Adrenal gland (tissue), 12 donors: ENCODE data around the gene CCDC187. TPM values are rescaled to one million over a fixed set of nuclear protein-coding genes. Genes with fewer than 3 reads are reported as not detected.

Source experiments
- DNase-seq, 7 donors: peaks; one replicate each; pipeline ENCODE4 v3.0.0-alpha.2; 2019 to 2020
- H3K27ac ChIP-seq, 5 donors: fragments of 200-600 bp; sonication (generic) in 4 of 5; 1 replicate in 3 of 5; 2 replicates in 2 of 5; pipeline versions ENCODE4 v1.5.1 to v1.8.0; 2016 to 2020; ENCODE audit warnings: mild to moderate bottlenecking in 1 of 5
- H3K27me3 ChIP-seq: fragments of 200-600 bp; 2 replicates; pipeline ENCODE4 v1.8.0; 2021
- H3K36me3 ChIP-seq, 2 donors: fragments of 200-600 bp; replicated peaks in 1 of 2; 1 replicate in 1 of 2; 2 replicates in 1 of 2; pipeline versions ENCODE4 v1.5.1 to v1.8.0; 2018 to 2022
- H3K4me1 ChIP-seq, 2 donors: fragments of 200-600 bp; replicated peaks in 1 of 2; 1 replicate in 1 of 2; 2 replicates in 1 of 2; pipeline versions ENCODE4 v1.5.1 to v1.8.0; 2018 to 2021
- H3K4me3 ChIP-seq, 4 donors: fragments of 200-600 bp; sonication (generic) in 3 of 4; one replicate each; pipeline ENCODE4 v1.5.1; 2016 to 2018
- H3K9me3 ChIP-seq, 3 donors: fragments of 200-600 bp; sonication (generic) in 1 of 3; replicated peaks in 1 of 3; 1 replicate in 2 of 3; 2 replicates in 1 of 3; pipeline versions ENCODE4 v1.5.1 to v1.8.0; 2016 to 2021
- CTCF ChIP-seq, 6 experiments: fragments of 450-650 bp in 4 of 6; fragments of 200-600 bp in 2 of 6; sonication (generic) in 1 of 6; IDR thresholded peaks; 1 replicate in 5 of 6; 2 replicates in 1 of 6; pipeline versions ENCODE4 v1.5.1 to v1.8.0; 2016 to 2021; ENCODE audit warnings: antibody characterized with exemption in 6 of 6, mild to moderate bottlenecking in 2 of 6, moderate library complexity in 1 of 6
- POLR2A ChIP-seq, 2 donors: fragments of 450-650 bp; IDR thresholded peaks; one replicate each; pipeline ENCODE4 v1.6.1; 2017; ENCODE audit warnings: antibody characterized with exemption in 2 of 2, mild to moderate bottlenecking in 2 of 2, moderate library complexity in 1 of 2
- WGBS, 4 donors: extraction: QIAGEN DNeasy Blood & Tissue Kit in 2 of 4; methylation state at CpG; one replicate each; pipeline versions ENCODE4 v1.1.5 to v1.1.7; 2013 to 2017; 5-methylcytosine and 5-hydroxymethylcytosine counted together
- intact Hi-C, 2 donors: fragments of 100-400 bp; cut with DNase I; formaldehyde crosslinking; loops; one replicate each; pipeline versions ENCODE4 v1.14.1 to v1.15.0; 2022 to 2023
- polyA plus RNA-seq, 3 donors: library from polyadenylated mRNA; stranded (reverse); fragments of 200-250 nt in 2 of 3; fragments of 350-450 nt in 1 of 3; fragmentation: Illumina TruSeq in 1 of 3; extraction: RNeasy Lipid Tissue Mini Kit (QIAGEN cat#74804) in 1 of 3; gene quantifications; one replicate each; pipeline ENCODE4 v1.2.3, GENCODE V29; 2013 to 2014
- total RNA-seq, 9 donors: library from RNA; depleted of rRNA in 4 of 9; stranded (reverse); fragments of >200 nt in 4 of 9; fragments of 120-200 nt in 1 of 9; fragmentation: NEBNext Ultra II Directional in 1 of 9; extraction: Animal tissue kit (Norgen Biotek cat#: 25700) in 1 of 9; gene quantifications; one replicate each; pipeline versions ENCODE4 v1.1.0 to v1.2.4, GENCODE V29; 2013 to 2023
- donor health status: healthy with polysubstance abuse.
- donor health status: Bipolar disorder and iron deficiency.
- donor health status: DM: yes; HTN: yes; CAD: no.
- donor health status: DM: no; HTN: no; CAD: no.
- donor health status: DM: no; HTN: no; CAD: no.
- donor health status: DM: yes; HTN: yes; CAD: no.

CCDC187 gene
- total and polyA plus RNA-seq, 12 donors: under 0.01 to 0.44 (median 0.08) TPM; not detected in 1

- no peak for TF ChIP-seq CTCF (IDR thresholded peaks at IDR 0.05)
- no peak overlapping the region for H3K4me3 ChIP-seq
- DNase-seq: no peak
These were observed 94.7 kb downstream of the CCDC187 start for GRCh38 chr9:136209232-136209631.

GRCh38 chr9:136208675-136209074 lies 95.2 kb downstream of the CCDC187 start:
- intact Hi-C loops: no loop called here
- Histone ChIP-seq H3K4me3 (no peak overlapping the region), H3K9me3 (peaks cover 0 to 2% (median 0%) of the 10 kb centered on the region in 3 donors), H3K36me3 (no peaks in the 10 kb centered on the region), H3K4me1 (no peaks in the 10 kb centered on the region), H3K27me3 (peaks cover 16% of the 10 kb centered on the region), H3K27ac (no peak overlapping the region)
- WGBS, 4 donors: 88 to 93% (median 93%) methylated on average over 12 to 17 of the region's 17 CpGs
- TF ChIP-seq POLR2A (IDR thresholded peaks at IDR 0.05) (no peak), CTCF (IDR thresholded peaks at IDR 0.05) (no peak)
- DNase-seq: no peak

More at GRCh38 chr9:136209232-136209631, 94.7 kb downstream of the CCDC187 start:
- Histone ChIP-seq H3K9me3 (peaks cover 0 to 6% (median 0%) of the 10 kb centered on the region in 3 donors), H3K4me1 (no peaks in the 10 kb centered on the region), H3K27ac (no peak overlapping the region), H3K36me3 (no peaks in the 10 kb centered on the region), H3K27me3 (peaks cover 10% of the 10 kb centered on the region)
- 93 to 98% (median 95%) methylated on average over 12 to 17 of the region's 17 CpGs for WGBS, 4 donors
- intact Hi-C loops: no loop called here

- intact Hi-C loops: no loop called here
- H3K36me3 ChIP-seq: no peaks in the 10 kb centered on the region
These were observed 96.3 kb downstream of the CCDC187 start for GRCh38 chr9:136207616-136208015.

GRCh38 chr9:136206602-136207275 lies 97.2 kb downstream of the CCDC187 start:
- H3K36me3 ChIP-seq: no peaks in the 10 kb centered on the region
- no peaks in the 10 kb centered on the region for H3K9me3 ChIP-seq
- no peak overlapping the region for H3K4me3 ChIP-seq
- intact Hi-C loops: no loop called here
- H3K27ac ChIP-seq: no peak overlapping the region
- H3K27me3 ChIP-seq: peaks cover 35% of the 10 kb centered on the region
- WGBS, 4 donors: 79 to 83% (median 80%) methylated on average over 16 of the region's 16 CpGs
- TF ChIP-seq POLR2A (IDR thresholded peaks at IDR 0.05): no peak
- no peak for TF ChIP-seq CTCF (IDR thresholded peaks at IDR 0.05)
- no peak for DNase-seq
- H3K4me1 ChIP-seq: no peaks in the 10 kb centered on the region

More at GRCh38 chr9:136207616-136208015, 96.3 kb downstream of the CCDC187 start:
- H3K27ac ChIP-seq: no peak overlapping the region
- H3K4me1 ChIP-seq: no peaks in the 10 kb centered on the region
- peaks cover 27% of the 10 kb centered on the region for H3K27me3 ChIP-seq
- 89 to 94% (median 92%) methylated on average over 7 to 9 of the region's 9 CpGs for WGBS, 4 donors
- no peaks in the 10 kb centered on the region for H3K9me3 ChIP-seq
- H3K4me3 ChIP-seq: no peak overlapping the region
- TF ChIP-seq CTCF (IDR thresholded peaks at IDR 0.05): no peak
- no peak for TF ChIP-seq POLR2A (IDR thresholded peaks at IDR 0.05)
- DNase-seq: no peak
